GM10248 (cell line): ENCODE measurements around the gene MGAT5B.

Experiments
- CTCF ChIA-PET: fragments of 300-600 bp; sonication (Branson Sonifier 250); formaldehyde crosslinking; extraction: SDS; loops from one replicate; lab custom pipeline; 2021; ENCODE audit warnings: antibody characterized with exemption; lab: Yijun Ruan, JAX
- POLR2A ChIA-PET: fragments of 350-650 bp; sonication (Branson Sonifier 250); formaldehyde crosslinking; extraction: SDS; loops from one replicate; lab custom pipeline; 2020; ENCODE audit warnings: antibody characterized with exemption; lab: Yijun Ruan, JAX
- DNase-seq: peaks from one replicate; pipeline ENCODE4 v3.0.0; 2012; ENCODE audit errors: extremely low spot score
- TF ChIP-seq, protein P1 (sequence below): IDR thresholded peaks from 2 replicates; pipeline ENCODE4 v1.5.1; 2012; ENCODE audit warnings: mild to moderate bottlenecking, low read depth; ENCODE audit errors: extremely low read depth, missing control alignments, control extremely low read depth

MGAT5B gene

DNA sequence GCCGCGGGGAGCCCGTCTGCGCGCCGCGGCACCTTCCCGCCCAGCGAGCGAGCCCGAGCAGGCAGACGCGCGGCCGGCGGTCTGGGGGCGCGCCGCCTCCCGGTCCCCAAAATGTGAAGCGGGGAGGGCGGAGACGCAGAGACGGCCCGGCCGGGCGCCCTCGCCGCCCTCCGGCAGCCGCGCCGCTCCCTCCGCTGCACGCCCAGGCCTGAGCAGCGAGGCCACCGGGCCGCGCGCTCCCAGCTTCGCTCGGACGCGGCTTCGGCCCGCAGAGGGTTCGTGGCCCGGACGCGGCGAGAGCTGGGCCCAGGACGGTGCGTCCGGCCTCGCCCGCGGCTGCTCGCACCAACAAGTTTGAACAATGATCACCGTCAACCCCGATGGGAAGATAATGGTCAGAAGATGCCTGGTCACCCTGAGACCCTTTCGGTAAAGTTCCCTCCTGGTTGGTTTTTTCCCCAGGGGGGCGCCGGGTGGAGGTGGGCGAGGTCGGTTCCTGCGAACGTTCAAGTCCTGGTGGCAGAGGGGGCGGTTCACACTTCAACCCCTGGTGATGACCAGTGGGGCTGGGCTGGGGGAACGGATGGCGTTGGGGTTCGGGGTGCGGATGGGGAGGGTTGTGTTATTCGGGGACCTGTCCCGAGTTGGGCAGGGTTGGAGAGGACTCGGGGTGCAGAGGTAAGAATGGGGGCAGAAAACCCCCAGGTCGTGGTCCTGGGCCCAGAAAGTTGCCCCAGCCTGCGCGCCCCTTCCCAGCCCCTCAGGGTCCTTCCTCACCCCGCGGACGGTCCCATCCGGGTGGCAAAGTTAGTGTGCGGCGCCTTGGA, 678 bp downstream of the MGAT5B start:
- CTCF ChIA-PET: interaction anchor here (1.0 to 6.1 kb wide), 23 partner anchors 10 to 405 kb away, joined by 3 to 106 read pairs (median 5); no protein-coding TSS in a partner anchor
- no peak for DNase-seq
- TF ChIP-seq, protein P1, sequence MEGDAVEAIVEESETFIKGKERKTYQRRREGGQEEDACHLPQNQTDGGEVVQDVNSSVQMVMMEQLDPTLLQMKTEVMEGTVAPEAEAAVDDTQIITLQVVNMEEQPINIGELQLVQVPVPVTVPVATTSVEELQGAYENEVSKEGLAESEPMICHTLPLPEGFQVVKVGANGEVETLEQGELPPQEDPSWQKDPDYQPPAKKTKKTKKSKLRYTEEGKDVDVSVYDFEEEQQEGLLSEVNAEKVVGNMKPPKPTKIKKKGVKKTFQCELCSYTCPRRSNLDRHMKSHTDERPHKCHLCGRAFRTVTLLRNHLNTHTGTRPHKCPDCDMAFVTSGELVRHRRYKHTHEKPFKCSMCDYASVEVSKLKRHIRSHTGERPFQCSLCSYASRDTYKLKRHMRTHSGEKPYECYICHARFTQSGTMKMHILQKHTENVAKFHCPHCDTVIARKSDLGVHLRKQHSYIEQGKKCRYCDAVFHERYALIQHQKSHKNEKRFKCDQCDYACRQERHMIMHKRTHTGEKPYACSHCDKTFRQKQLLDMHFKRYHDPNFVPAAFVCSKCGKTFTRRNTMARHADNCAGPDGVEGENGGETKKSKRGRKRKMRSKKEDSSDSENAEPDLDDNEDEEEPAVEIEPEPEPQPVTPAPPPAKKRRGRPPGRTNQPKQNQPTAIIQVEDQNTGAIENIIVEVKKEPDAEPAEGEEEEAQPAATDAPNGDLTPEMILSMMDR: no peak
- POLR2A ChIA-PET: no interaction called here

DNA sequence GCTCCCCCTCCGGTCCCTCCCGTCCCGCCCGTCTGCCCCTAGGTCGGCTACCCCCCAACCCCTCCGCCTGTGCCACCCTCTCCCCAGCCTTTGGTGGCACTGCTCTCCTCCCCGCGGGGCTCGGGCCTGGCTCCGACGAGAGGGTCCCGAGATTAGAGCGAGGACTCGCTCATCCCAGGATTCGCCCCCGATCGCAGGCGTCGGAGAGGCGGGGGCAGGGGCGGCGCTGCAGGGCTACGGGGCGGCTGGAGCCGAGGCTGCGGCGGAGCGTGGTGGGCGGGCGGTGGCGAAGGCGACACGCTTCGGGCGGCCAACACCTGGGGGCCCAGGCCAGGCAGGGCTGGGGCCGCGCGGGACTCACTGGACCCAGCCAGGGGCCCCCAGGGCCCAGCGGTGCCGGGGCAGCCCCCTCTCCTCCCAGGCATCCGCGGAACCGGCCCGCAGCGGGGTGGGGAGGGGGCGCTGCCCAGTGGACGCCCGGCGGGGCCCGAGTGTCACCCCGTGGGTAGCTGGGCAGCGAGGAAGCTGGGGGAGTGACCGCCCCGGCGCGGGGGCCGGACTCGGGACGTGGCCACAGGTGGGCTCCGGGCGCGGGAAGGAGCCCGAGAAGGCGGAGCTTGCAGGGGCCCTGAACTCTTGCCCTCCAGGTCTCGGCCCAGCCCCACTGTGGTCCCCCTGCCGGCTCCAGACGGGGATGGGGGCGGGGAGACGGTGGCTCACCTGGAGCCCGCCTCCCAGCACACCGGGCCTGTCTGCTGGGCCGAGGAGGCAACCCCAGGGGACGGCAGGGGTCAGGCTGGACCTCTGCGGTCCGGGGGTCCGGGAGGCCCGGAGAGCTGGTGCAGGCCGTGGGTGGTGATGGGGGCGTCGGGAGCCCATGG, 1.5 kb downstream of the MGAT5B start:
- ChIA-PET POLR2A (no interaction called here), CTCF (interaction anchor here (4.2 to 6.1 kb wide), 2 partner anchors 9 to 187 kb away, joined by 34 to 106 read pairs; no protein-coding TSS in a partner anchor)
- DNase-seq: no peak
- TF ChIP-seq, protein P1: no peak

DNA sequence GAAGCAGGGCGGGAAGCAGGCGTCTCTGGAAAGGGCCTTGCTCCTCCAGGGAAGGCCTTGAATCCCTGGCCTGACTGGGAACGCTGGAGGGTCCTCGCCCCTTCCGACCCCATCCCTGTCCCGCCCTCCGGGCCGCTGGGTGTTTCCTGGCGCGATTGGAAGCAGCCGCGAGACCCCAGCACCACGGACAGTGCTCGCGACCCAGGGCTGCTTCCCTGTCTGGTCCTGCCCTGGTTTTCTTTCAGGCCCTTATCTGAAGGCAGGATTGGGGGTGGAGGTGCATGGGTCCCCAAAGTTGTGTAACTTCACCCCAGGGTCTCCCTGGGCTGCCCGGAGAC, 2.1 kb downstream of the MGAT5B start:
- no peak for DNase-seq
- TF ChIP-seq, protein P1: no peak
- ChIA-PET POLR2A (no interaction called here), CTCF (interaction anchor here (4.2 to 6.1 kb wide), 2 partner anchors 9 to 186 kb away, joined by 34 to 106 read pairs; no protein-coding TSS in a partner anchor)

DNA sequence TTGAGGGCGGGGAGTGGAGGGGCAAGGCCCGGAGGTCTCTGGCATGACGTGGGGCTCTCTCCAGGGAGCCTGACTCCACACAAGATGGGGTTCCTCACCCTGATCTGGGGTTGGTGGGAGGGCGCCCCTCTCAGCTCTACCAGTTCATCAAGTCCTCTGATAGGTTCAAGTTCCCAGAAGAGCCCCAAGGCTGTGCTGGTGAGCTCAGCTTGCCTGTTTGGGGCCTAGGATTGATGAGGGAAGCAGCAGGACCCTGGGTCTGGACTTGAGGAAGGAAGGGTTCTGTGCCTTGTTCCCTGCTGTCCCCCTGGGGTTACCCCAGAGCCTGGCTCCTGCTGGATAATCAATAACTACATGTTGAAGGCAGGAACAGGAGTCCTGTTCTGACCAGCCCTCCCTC, 3.5 kb downstream of the MGAT5B start:
- ChIA-PET POLR2A (no interaction called here), CTCF (interaction anchor here (6.1 kb wide), 1 partner anchor 185 kb away, joined by 106 read pairs; no protein-coding TSS in a partner anchor)
- TF ChIP-seq, protein P1: no peak
- DNase-seq: no peak

DNA sequence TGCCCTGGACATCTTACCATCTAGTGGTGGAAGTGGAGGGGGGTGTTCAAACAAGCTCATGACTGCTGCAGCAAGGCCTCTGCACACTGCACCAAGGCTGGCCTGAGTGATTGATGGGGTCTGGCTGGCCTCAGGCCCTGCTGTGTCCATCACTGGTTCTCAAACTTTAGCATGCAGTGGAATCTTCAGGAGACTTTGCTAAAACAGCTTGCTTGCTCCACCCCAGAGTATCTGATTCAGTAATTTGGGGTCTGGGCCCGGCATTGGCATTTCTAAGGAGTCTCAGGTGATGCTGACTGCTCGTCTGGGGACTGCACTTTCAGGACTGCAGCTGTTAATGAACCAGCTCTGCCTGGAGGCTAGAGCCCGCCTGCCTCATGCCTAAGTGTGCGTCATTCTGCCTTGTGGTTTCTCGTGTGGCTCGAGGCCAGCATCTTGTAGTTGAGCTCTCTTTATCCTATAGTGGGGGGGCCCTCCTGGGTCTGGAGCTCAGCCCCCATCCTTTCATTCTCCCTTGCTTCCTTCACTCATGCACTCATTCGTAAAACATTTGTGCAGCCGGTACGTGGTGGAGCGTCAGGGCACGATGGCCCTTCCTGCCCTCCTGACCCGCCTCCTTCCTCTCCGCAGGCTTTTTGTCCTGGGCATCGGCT, 4.1 kb downstream of the MGAT5B start:
- ChIA-PET POLR2A (no interaction called here), CTCF (interaction anchor here (1.0 to 6.1 kb wide), 2 partner anchors 184 to 195 kb away, joined by 4 to 106 read pairs; no protein-coding TSS in a partner anchor)
- TF ChIP-seq, protein P1: no peak
- DNase-seq: no peak

DNA sequence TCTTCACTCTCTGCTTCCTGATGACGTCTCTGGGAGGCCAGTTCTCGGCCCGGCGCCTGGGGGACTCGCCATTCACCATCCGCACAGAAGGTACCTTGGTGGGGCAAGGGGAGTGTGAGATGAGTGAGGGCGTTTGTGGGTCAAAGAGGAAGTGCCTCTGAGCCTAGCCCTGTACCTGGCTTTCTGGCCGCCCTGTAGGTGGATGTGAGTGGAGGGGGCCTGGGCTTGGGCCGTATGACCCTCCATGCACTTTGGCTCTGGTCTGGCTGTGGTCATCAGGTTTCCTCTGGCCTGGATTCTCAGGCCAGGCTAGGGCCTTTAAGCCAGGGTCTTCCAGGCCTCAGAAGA, 4.6 kb downstream of the MGAT5B start:
- ChIA-PET CTCF (interaction anchor here (1.0 to 6.1 kb wide), 2 partner anchors 184 to 195 kb away, joined by 4 to 106 read pairs; no protein-coding TSS in a partner anchor), POLR2A (no interaction called here)
- no peak for DNase-seq
- TF ChIP-seq, protein P1: no peak
